ENCODE data around the gene NUDT10.

The NUDT10 gene

GRCh38 chrX:51334276-51334675 is 1.7 kb downstream of the NUDT10 start:
- TF ChIP-seq TAF1 (IDR thresholded peaks at IDR 0.05; ENCODE audit: borderline replicate concordance, insufficient read depth, low read length), result no peak
- no peak for TF ChIP-seq REST (IDR thresholded peaks at IDR 0.05; ENCODE audit: insufficient read depth in 1 of 2, low read depth in 2 of 2, low read length in 2 of 2)
- TF ChIP-seq FOXP2 (optimal IDR thresholded peaks at IDR 0.05; ENCODE audit: borderline replicate concordance, extremely low read depth, extremely low read length, insufficient read depth), result no peak
- no peak for TF ChIP-seq POLR2AphosphoS5 (IDR thresholded peaks at IDR 0.05; ENCODE audit: low read depth, low read length)
- TF ChIP-seq SIN3A (IDR thresholded peaks at IDR 0.05; ENCODE audit: borderline replicate concordance, insufficient read depth, low read length), result no peak

GRCh38 chrX:51336584-51336983 is 4.0 kb downstream of the NUDT10 start:
- TF ChIP-seq REST (IDR thresholded peaks at IDR 0.05; ENCODE audit: insufficient read depth in 1 of 2, low read depth in 2 of 2, low read length in 2 of 2) (no peak), POLR2AphosphoS5 (IDR thresholded peaks at IDR 0.05; ENCODE audit: low read depth, low read length) (no peak), TAF1 (IDR thresholded peaks at IDR 0.05; ENCODE audit: borderline replicate concordance, insufficient read depth, low read length) (no peak), FOXP2 (optimal IDR thresholded peaks at IDR 0.05; ENCODE audit: borderline replicate concordance, extremely low read depth, extremely low read length, insufficient read depth) (no peak), SIN3A (IDR thresholded peaks at IDR 0.05; ENCODE audit: borderline replicate concordance, insufficient read depth, low read length) (no peak)

- TF ChIP-seq POLR2AphosphoS5 (IDR thresholded peaks at IDR 0.05; ENCODE audit: low read depth, low read length), result no peak
- TF ChIP-seq FOXP2 (optimal IDR thresholded peaks at IDR 0.05; ENCODE audit: borderline replicate concordance, extremely low read depth, extremely low read length, insufficient read depth), result no peak
- no peak for TF ChIP-seq REST (IDR thresholded peaks at IDR 0.05; ENCODE audit: insufficient read depth in 1 of 2, low read depth in 2 of 2, low read length in 2 of 2)
- no peak for TF ChIP-seq TAF1 (IDR thresholded peaks at IDR 0.05; ENCODE audit: borderline replicate concordance, insufficient read depth, low read length)
- TF ChIP-seq SIN3A (IDR thresholded peaks at IDR 0.05; ENCODE audit: borderline replicate concordance, insufficient read depth, low read length), result no peak
Observed at GRCh38 chrX:51361251-51361650, 28.6 kb downstream of the NUDT10 start.

- no peak for TF ChIP-seq FOXP2 (optimal IDR thresholded peaks at IDR 0.05; ENCODE audit: borderline replicate concordance, extremely low read depth, extremely low read length, insufficient read depth)
- TF ChIP-seq TAF1 (IDR thresholded peaks at IDR 0.05; ENCODE audit: borderline replicate concordance, insufficient read depth, low read length), result no peak
- TF ChIP-seq SIN3A (IDR thresholded peaks at IDR 0.05; ENCODE audit: borderline replicate concordance, insufficient read depth, low read length), result no peak
- no peak for TF ChIP-seq REST (IDR thresholded peaks at IDR 0.05; ENCODE audit: insufficient read depth in 1 of 2, low read depth in 2 of 2, low read length in 2 of 2)
- no peak for TF ChIP-seq POLR2AphosphoS5 (IDR thresholded peaks at IDR 0.05; ENCODE audit: low read depth, low read length)
Observed at GRCh38 chrX:51376672-51377071, 44.0 kb downstream of the NUDT10 start.
